Measurements from ENCODE around the gene GSTT4.

GSTT4 gene

DNA sequence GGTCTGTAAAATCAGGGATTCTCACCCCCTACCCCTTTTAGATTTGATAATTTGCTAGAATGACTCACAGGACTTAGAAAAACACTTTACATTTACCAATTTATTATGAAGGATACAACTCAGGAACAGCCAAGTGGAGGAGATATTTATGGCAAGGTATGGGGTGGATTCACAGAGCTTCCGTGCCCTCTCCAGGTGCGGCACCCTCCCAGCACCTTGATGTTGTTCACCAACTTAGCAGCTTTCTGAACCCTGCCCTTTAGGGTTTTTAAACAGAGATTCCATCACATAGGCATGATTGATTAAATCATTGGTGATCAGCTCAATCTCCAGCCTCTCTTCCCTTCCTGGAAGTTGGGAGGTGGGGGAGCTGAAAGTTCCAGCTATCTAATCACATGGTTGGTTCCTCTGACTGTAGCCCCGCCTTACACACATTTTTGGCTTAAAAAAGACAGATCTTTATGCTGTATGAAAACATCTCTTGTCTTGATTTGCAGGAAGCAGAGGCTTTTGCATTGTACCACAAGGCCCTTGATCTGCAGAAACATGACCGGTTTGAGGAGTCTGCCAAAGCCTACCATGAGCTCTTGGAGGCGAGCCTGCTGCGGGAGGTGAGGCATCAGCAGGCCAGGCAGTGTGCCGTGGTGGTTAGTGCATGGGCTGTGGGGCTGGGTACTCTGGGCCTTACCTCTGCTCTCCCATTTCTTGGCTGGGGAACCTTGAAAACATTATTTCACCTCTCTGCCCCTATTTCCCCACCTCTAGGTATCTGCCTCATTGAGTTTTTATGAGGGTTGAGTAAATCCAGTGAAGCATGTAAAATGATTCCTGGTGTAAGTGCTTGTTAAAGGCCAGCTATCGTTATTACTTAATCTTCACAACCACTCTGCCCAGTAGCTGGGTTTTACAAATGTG, 32.9 kb upstream of the GSTT4 start:
- H3K9me3 ChIP-seq (ENCODE audit: insufficient read depth, low read length) = no peaks in the 10 kb centered on the region
- H3K9ac ChIP-seq (ENCODE audit: low read length) = no peak overlapping the region
- H3K27ac ChIP-seq (ENCODE audit: low read length) = no peak overlapping the region
- peaks cover 14% of the 10 kb centered on the region for H3K79me2 ChIP-seq (ENCODE audit: low read length)
- H3K27me3 ChIP-seq (ENCODE audit: low read depth, low read length) = no peaks in the 10 kb centered on the region
- H3K4me3 ChIP-seq (ENCODE audit: low read length) = no peak overlapping the region
- peaks cover 6% of the 10 kb centered on the region for H3K4me1 ChIP-seq (ENCODE audit: low read length)
- H4K20me1 ChIP-seq (ENCODE audit: insufficient read depth, low read length) = peaks cover 23% of the 10 kb centered on the region; the same call in 1 of the 2 replicates
- no peak for TF ChIP-seq EZH2phosphoT487 (IDR thresholded peaks at IDR 0.05; ENCODE audit: low read depth)
- no peak overlapping the region for H3K4me2 ChIP-seq (ENCODE audit: low read length)
- H3K36me3 ChIP-seq (replicated peaks; ENCODE audit: low read depth, low read length) = peaks cover 44% of the 10 kb centered on the region
- no peak overlapping the region for H2AFZ ChIP-seq (ENCODE audit: low read depth, low read length)

DNA sequence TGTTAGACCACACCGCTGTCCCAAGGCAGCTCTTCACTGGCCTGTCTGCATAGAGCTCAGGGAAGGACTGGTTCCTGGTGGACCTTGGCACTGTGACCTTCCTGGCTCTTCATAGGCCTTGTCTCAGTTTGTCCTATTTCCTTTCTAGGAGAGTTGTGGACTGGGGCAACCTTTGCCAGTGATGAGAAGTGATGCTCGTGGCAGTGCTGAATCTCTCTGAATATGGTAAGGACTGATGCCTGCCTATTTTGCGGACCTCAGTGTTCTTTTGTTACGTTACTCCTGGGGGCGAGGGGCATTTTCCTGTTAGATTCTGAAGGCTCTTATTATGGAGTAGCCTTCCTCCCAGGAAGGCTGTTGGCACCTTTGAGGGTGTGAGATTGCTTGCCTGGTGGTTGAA, 30.0 kb upstream of the GSTT4 start:
- TF ChIP-seq, protein P1, sequence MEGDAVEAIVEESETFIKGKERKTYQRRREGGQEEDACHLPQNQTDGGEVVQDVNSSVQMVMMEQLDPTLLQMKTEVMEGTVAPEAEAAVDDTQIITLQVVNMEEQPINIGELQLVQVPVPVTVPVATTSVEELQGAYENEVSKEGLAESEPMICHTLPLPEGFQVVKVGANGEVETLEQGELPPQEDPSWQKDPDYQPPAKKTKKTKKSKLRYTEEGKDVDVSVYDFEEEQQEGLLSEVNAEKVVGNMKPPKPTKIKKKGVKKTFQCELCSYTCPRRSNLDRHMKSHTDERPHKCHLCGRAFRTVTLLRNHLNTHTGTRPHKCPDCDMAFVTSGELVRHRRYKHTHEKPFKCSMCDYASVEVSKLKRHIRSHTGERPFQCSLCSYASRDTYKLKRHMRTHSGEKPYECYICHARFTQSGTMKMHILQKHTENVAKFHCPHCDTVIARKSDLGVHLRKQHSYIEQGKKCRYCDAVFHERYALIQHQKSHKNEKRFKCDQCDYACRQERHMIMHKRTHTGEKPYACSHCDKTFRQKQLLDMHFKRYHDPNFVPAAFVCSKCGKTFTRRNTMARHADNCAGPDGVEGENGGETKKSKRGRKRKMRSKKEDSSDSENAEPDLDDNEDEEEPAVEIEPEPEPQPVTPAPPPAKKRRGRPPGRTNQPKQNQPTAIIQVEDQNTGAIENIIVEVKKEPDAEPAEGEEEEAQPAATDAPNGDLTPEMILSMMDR (IDR thresholded peaks at IDR 0.05; ENCODE audit: low read depth, low read length) = no peak
- TF ChIP-seq EZH2phosphoT487 (IDR thresholded peaks at IDR 0.05; ENCODE audit: low read depth) = no peak
- H3K9me3 ChIP-seq (ENCODE audit: insufficient read depth, low read length) = no peaks in the 10 kb centered on the region
- H3K4me2 ChIP-seq (ENCODE audit: low read length) = no peak overlapping the region
- H3K9ac ChIP-seq (ENCODE audit: low read length) = no peak overlapping the region
- H3K79me2 ChIP-seq (ENCODE audit: low read length) = peaks cover 36% of the 10 kb centered on the region
- H3K4me3 ChIP-seq (ENCODE audit: low read length) = no peak overlapping the region
- no peak overlapping the region for H2AFZ ChIP-seq (ENCODE audit: low read depth, low read length)
- H3K36me3 ChIP-seq (replicated peaks; ENCODE audit: low read depth, low read length) = peaks cover 33% of the 10 kb centered on the region
- H3K27ac ChIP-seq (ENCODE audit: low read length) = no peak overlapping the region
- H3K4me1 ChIP-seq (ENCODE audit: low read length) = peaks cover 6% of the 10 kb centered on the region
- peaks cover 42% of the 10 kb centered on the region for H4K20me1 ChIP-seq (ENCODE audit: insufficient read depth, low read length)
- H3K27me3 ChIP-seq (ENCODE audit: low read depth, low read length) = no peaks in the 10 kb centered on the region

DNA sequence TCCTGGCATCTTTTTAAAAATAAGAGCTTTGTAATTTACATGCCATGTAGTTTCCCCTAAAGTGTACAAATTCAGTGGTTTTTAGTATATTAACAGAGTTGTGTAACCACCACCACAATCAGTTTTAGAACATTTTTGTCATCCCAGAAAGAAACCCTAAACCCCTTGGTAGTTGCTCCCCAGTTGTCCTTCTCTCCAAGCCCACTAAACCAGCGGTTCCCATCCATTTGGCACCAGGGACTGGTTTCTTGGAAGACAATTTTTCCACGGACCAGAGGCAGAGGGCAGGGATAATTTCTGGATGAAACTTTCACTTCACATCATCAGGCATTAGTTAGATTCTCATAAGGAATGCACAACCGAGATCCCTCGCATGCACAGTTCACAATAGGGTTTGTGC, 28.5 kb upstream of the GSTT4 start:
- H3K4me3 ChIP-seq (ENCODE audit: low read length) = no peak overlapping the region
- no peak for TF ChIP-seq EZH2phosphoT487 (IDR thresholded peaks at IDR 0.05; ENCODE audit: low read depth)
- TF ChIP-seq, protein P1 (IDR thresholded peaks at IDR 0.05; ENCODE audit: low read depth, low read length) = no peak
- H4K20me1 ChIP-seq (ENCODE audit: insufficient read depth, low read length) = peaks cover 51% of the 10 kb centered on the region
- H3K27ac ChIP-seq (ENCODE audit: low read length) = no peak overlapping the region
- H2AFZ ChIP-seq (ENCODE audit: low read depth, low read length) = no peak overlapping the region
- peaks cover 52% of the 10 kb centered on the region for H3K79me2 ChIP-seq (ENCODE audit: low read length)
- peaks cover 21% of the 10 kb centered on the region for H3K36me3 ChIP-seq (replicated peaks; ENCODE audit: low read depth, low read length)
- H3K4me2 ChIP-seq (ENCODE audit: low read length) = no peak overlapping the region
- peaks cover 6% of the 10 kb centered on the region for H3K4me1 ChIP-seq (ENCODE audit: low read length)
- H3K9ac ChIP-seq (ENCODE audit: low read length) = no peak overlapping the region
- no peaks in the 10 kb centered on the region for H3K27me3 ChIP-seq (ENCODE audit: low read depth, low read length)
- H3K9me3 ChIP-seq (ENCODE audit: insufficient read depth, low read length) = no peaks in the 10 kb centered on the region

DNA sequence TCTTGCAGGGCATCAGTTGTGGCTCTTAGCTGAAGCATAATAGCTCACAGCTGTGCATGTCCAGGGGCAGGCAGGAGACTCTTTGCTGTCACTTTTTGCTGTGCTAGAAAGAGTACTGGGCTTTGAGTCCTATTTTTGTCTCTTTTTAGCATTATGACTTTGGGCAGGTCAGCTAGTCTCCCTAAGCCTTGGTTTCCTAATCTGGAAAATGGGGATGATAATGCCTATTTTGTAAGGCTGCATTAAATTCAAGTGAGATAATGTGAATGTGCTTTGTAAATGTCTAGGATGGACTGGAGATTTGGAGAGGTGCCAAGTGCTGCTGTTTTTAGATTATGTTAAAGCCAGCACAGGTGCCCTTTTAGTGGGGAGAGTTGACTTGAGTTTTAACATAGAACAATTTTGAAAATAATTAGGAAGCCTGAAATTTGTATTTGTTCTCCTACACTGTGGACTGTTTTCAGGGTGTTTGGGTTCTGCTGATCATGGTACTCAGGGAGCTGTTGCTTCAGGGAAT, 25.0 kb upstream of the GSTT4 start:
- peaks cover 57% of the 10 kb centered on the region for H4K20me1 ChIP-seq (ENCODE audit: insufficient read depth, low read length)
- H3K9ac ChIP-seq (ENCODE audit: low read length) = no peak overlapping the region
- no peaks in the 10 kb centered on the region for H3K27me3 ChIP-seq (ENCODE audit: low read depth, low read length)
- no peak overlapping the region for H3K4me2 ChIP-seq (ENCODE audit: low read length)
- H3K4me1 ChIP-seq (ENCODE audit: low read length) = no peaks in the 10 kb centered on the region
- H3K79me2 ChIP-seq (ENCODE audit: low read length) = peaks cover 79% of the 10 kb centered on the region
- TF ChIP-seq, protein P1 (IDR thresholded peaks at IDR 0.05; ENCODE audit: low read depth, low read length) = no peak
- TF ChIP-seq EZH2phosphoT487 (IDR thresholded peaks at IDR 0.05; ENCODE audit: low read depth) = no peak
- no peak overlapping the region for H3K4me3 ChIP-seq (ENCODE audit: low read length)
- H3K27ac ChIP-seq (ENCODE audit: low read length) = no peak overlapping the region
- H2AFZ ChIP-seq (ENCODE audit: low read depth, low read length) = no peak overlapping the region
- H3K9me3 ChIP-seq (ENCODE audit: insufficient read depth, low read length) = no peaks in the 10 kb centered on the region
- H3K36me3 ChIP-seq (replicated peaks; ENCODE audit: low read depth, low read length) = peaks cover 5% of the 10 kb centered on the region

All from OCI-LY3 (cell line).